CD4-positive, alpha-beta T cell treated with Interferon alpha-2 for 1 hour (primary cell): ENCODE results near the gene EHBP1.

ENCODE experiments used
- DNase-seq, 2 donors: peaks; one replicate each; pipeline ENCODE4 v3.0.0-alpha.2; 2020 to 2022

EHBP1 gene

DNA sequence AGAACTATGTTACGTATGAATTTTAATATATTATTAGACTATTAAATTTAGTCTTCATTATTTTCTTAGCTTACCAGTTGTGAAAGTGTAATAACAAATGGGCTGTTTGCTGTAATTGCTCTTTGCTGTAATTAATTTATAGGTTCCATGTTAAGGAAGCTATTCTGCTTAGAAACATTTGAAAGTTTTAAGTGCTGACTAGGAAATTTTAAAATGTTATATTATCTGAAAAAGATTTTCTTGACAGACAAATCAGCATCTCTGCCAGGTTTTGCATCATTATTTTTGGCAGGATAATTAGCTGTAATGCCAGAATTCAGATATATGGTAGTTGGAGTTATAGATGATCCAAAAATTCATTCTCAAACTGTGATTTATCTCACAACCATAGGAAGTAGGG lies 387.3 kb downstream of the EHBP1 start:
- DNase-seq = no peak

DNA sequence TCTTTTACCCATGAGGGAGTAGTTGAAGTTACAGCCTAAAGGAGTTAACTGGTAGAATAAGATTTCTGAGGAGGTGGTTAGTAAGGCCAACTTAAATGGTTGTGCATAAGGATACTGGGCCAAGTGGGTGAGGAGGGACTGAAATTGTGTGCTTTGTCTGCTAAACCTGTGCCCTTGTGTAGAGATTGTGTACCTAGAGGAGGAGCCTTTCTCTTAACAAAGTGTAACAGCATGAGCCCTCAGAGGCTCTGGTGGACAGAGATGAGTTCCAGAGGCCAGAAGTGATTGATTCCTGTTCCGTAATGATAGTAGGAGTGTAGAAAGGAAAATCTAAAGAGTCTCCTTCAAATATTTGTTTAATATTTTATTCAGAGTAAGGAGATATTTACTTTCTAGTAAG lies 388.0 kb downstream of the EHBP1 start:
- no peak for DNase-seq
